Testis (tissue), 3 donors: ENCODE results near the gene PCCB. TPM values are rescaled to one million over a fixed set of nuclear protein-coding genes. Genes with fewer than 3 reads are reported as not detected.

Experiments
- DNase-seq: peaks from one replicate; pipeline ENCODE4 v3.0.0-alpha.2; 2019
- H3K27ac ChIP-seq, 2 donors: fragments of 200-600 bp; sonication (generic); one replicate each; pipeline ENCODE4 v1.5.1; 2019
- H3K27me3 ChIP-seq: fragments of 200-600 bp; sonication (generic); one replicate; pipeline ENCODE4 v1.5.1; 2019
- H3K36me3 ChIP-seq: fragments of 200-600 bp; sonication (generic); one replicate; pipeline ENCODE4 v1.5.1; 2017; ENCODE audit warnings: low read depth; ENCODE audit errors: missing control alignments
- H3K4me1 ChIP-seq: fragments of 200-600 bp; sonication (generic); one replicate; pipeline ENCODE4 v1.5.1; 2019
- H3K4me3 ChIP-seq, 2 donors: fragments of 200-600 bp; sonication (generic); one replicate each; pipeline ENCODE4 v1.5.1; 2017 to 2019
- H3K9me3 ChIP-seq: fragments of 200-600 bp; sonication (generic); one replicate; pipeline ENCODE4 v1.5.1; 2017
- POLR2A ChIP-seq: fragments of 450-650 bp; IDR thresholded peaks from one replicate; pipeline ENCODE4 v1.6.1; 2017; ENCODE audit warnings: antibody characterized with exemption, mild to moderate bottlenecking, moderate library complexity
- WGBS, 2 donors: methylation state at CpG; one replicate each; pipeline ENCODE4 v1.1.5; 2018; 5-methylcytosine and 5-hydroxymethylcytosine counted together
- intact Hi-C: fragments of 100-400 bp; cut with DNase I; formaldehyde crosslinking; loops from one replicate; pipeline ENCODE4 v1.15.1; 2023; ENCODE audit warnings: low total_unique reads
- polyA plus RNA-seq: library from polyadenylated mRNA; stranded (reverse); fragments of 350-450 nt; fragmentation: Illumina TruSeq; extraction: RNeasy Lipid Tissue Mini Kit (QIAGEN cat#74804); gene quantifications from one replicate; pipeline ENCODE4 v1.2.3, GENCODE V29; 2014; ENCODE audit warnings: low read depth, low replicate concordance; ENCODE audit not compliant: insufficient read depth
- total RNA-seq, 2 donors: library from RNA; depleted of rRNA; stranded (reverse); fragments of >200 nt; gene quantifications; one replicate each; pipeline ENCODE4 v1.2.3, GENCODE V29; 2016
- TF ChIP-seq, protein P1 (sequence below), 3 experiments: fragments of 450-650 bp in 2 of 3; fragments of 200-600 bp in 1 of 3; sonication (generic) in 1 of 3; IDR thresholded peaks; one replicate each; pipeline ENCODE4 v1.5.1; 2016 to 2019; ENCODE audit warnings: antibody characterized with exemption in 3 of 3, mild to moderate bottlenecking in 2 of 3, moderate library complexity in 1 of 3

Gene PCCB
- total and polyA plus RNA-seq, 3 donors from 2014 or later, result 81.7 to 96.2 (median 91.8) TPM

DNA sequence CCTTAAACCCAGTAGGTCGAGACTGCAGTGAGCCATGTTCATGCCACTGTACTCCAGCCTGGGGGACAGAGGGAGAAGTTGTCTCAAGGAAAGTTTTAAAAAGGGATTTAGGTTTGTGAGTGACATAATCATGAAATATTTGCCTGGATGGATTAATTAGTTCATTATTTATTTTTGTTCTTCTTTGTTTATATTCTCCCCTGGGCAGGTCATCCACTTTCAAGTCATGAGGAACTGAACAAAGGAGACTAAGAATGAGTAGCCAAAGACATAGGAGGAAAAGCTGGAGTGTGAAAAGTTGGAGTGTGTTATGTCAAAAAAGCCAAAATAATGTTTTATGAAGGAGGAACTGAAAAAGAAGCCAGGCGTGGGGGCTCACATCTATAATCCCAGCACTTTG, 17.7 kb upstream of the PCCB start:
- WGBS, 2 donors, result 89 to 90% methylated on average over 2 of the region's 2 CpGs
- Histone ChIP-seq H3K27me3 (no peaks in the 10 kb centered on the region), H3K27ac (no peak overlapping the region), H3K4me1 (no peaks in the 10 kb centered on the region), H3K4me3 (no peak overlapping the region), H3K36me3 (no peaks in the 10 kb centered on the region), H3K9me3 (no peaks in the 10 kb centered on the region)
- no peak for DNase-seq
- TF ChIP-seq, protein P1, sequence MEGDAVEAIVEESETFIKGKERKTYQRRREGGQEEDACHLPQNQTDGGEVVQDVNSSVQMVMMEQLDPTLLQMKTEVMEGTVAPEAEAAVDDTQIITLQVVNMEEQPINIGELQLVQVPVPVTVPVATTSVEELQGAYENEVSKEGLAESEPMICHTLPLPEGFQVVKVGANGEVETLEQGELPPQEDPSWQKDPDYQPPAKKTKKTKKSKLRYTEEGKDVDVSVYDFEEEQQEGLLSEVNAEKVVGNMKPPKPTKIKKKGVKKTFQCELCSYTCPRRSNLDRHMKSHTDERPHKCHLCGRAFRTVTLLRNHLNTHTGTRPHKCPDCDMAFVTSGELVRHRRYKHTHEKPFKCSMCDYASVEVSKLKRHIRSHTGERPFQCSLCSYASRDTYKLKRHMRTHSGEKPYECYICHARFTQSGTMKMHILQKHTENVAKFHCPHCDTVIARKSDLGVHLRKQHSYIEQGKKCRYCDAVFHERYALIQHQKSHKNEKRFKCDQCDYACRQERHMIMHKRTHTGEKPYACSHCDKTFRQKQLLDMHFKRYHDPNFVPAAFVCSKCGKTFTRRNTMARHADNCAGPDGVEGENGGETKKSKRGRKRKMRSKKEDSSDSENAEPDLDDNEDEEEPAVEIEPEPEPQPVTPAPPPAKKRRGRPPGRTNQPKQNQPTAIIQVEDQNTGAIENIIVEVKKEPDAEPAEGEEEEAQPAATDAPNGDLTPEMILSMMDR (IDR thresholded peaks at IDR 0.05), result no peak
- TF ChIP-seq POLR2A, result no peak
- intact Hi-C loops, result no loop called here

- TF ChIP-seq, protein P1 (IDR thresholded peaks at IDR 0.05), result no peak
- no peak for TF ChIP-seq POLR2A
- DNase-seq, result no peak
- Histone ChIP-seq H3K27ac (no peak overlapping the region), H3K4me1 (no peaks in the 10 kb centered on the region), H3K9me3 (no peaks in the 10 kb centered on the region), H3K27me3 (no peaks in the 10 kb centered on the region), H3K36me3 (no peaks in the 10 kb centered on the region), H3K4me3 (no peak overlapping the region)
- WGBS, 2 donors, result 100% methylated on average over 1 of the region's 1 CpG
- intact Hi-C loops, result no loop called here
Observed at GRCh38 chr3:136235545-136235944, 14.6 kb upstream of the PCCB start.

- H3K9me3 ChIP-seq, result no peaks in the 10 kb centered on the region
- H3K27me3 ChIP-seq, result no peaks in the 10 kb centered on the region
- no peaks in the 10 kb centered on the region for H3K36me3 ChIP-seq
- no peak overlapping the region for H3K4me3 ChIP-seq
- 78% methylated on average over 2 of the region's 2 CpGs for WGBS, 2 donors
- H3K4me1 ChIP-seq, result no peaks in the 10 kb centered on the region
- H3K27ac ChIP-seq, result no peak overlapping the region
- TF ChIP-seq, protein P1 (IDR thresholded peaks at IDR 0.05), result no peak
- TF ChIP-seq POLR2A, result no peak
- intact Hi-C loops, result no loop called here
- DNase-seq, result no peak
Observed at GRCh38 chr3:136236109-136236508, 14.0 kb upstream of the PCCB start.

DNA sequence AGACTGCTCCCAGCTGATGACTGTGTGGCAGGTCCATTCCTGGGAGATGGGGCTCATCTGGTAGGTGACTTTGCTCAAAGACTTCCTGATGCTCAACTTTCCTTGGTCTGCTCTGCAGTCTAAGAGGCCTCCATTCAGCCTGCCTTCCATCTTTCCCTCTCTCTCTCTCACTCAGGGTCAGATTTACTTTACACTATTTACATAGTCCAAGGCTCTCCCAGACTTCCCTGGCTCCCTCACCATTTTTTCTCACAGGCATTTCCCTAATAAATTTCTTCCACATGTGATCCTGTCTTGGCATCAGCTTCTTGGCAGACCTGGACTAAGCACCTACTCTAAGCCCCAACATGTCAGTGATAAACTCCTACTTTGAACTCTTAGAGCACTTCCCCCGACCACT, 13.0 kb upstream of the PCCB start:
- no peak overlapping the region for H3K4me3 ChIP-seq
- no peaks in the 10 kb centered on the region for H3K36me3 ChIP-seq
- no peaks in the 10 kb centered on the region for H3K27me3 ChIP-seq
- no peaks in the 10 kb centered on the region for H3K4me1 ChIP-seq
- no peaks in the 10 kb centered on the region for H3K9me3 ChIP-seq
- no peak for DNase-seq
- WGBS, 2 donors, result 86 to 91% methylated on average over 1 of the region's 1 CpG
- intact Hi-C loops, result no loop called here
- TF ChIP-seq POLR2A, result no peak
- TF ChIP-seq, protein P1 (IDR thresholded peaks at IDR 0.05), result no peak
- no peak overlapping the region for H3K27ac ChIP-seq

- TF ChIP-seq, protein P1 (IDR thresholded peaks at IDR 0.05), result no peak
- TF ChIP-seq POLR2A, result no peak
- Histone ChIP-seq H3K4me3 (no peak overlapping the region), H3K9me3 (no peaks in the 10 kb centered on the region), H3K27ac (no peak overlapping the region), H3K36me3 (no peaks in the 10 kb centered on the region), H3K4me1 (no peaks in the 10 kb centered on the region), H3K27me3 (no peaks in the 10 kb centered on the region)
- 72 to 85% methylated on average over 4 of the region's 4 CpGs for WGBS, 2 donors
- intact Hi-C loops, result no loop called here
- DNase-seq, result no peak
Observed at GRCh38 chr3:136237961-136238649, 12.0 kb upstream of the PCCB start.
